Effector memory CD4-positive, alpha-beta T cell (primary cell): ENCODE data around the gene PTAFR.

Experiments
- DNase-seq, 3 donors: peaks; one replicate each; pipeline ENCODE4 v3.0.0-alpha.2; 2020
- H3K27ac ChIP-seq: 2 replicates; pipeline ENCODE4 v1.7.0; 2013; ENCODE audit warnings: mild to moderate bottlenecking, low read length, moderate library complexity; ENCODE audit not compliant: insufficient read depth, poor library complexity, severe bottlenecking
- H3K27me3 ChIP-seq: replicated peaks from 2 replicates; pipeline ENCODE4 v1.7.0; 2013; ENCODE audit warnings: mild to moderate bottlenecking, low read length; ENCODE audit not compliant: insufficient read depth, control insufficient read depth, poor library complexity, severe bottlenecking
- H3K36me3 ChIP-seq: 2 replicates; pipeline ENCODE4 v1.7.0; 2013; ENCODE audit warnings: mild to moderate bottlenecking, low read length, moderate library complexity; ENCODE audit not compliant: control insufficient read depth, insufficient read depth
- H3K4me1 ChIP-seq: 2 replicates; pipeline ENCODE4 v1.7.0; 2013; ENCODE audit warnings: low read length, mild to moderate bottlenecking; ENCODE audit not compliant: control insufficient read depth, insufficient read depth, poor library complexity, severe bottlenecking
- H3K4me3 ChIP-seq: 2 replicates; pipeline ENCODE4 v1.7.0; 2013; ENCODE audit warnings: low read length, low read depth, mild to moderate bottlenecking; ENCODE audit not compliant: insufficient read depth, poor library complexity, severe bottlenecking
- H3K9me3 ChIP-seq: 2 replicates; pipeline ENCODE4 v1.7.0; 2013; ENCODE audit warnings: mild to moderate bottlenecking, low read length, moderate library complexity; ENCODE audit not compliant: control insufficient read depth

The PTAFR gene

GRCh38 chr1:28196330-28196729 lies 19.8 kb upstream of the PTAFR start:
- Histone ChIP-seq H3K27me3 (no peaks in the 10 kb centered on the region), H3K36me3 (peaks cover 14% of the 10 kb centered on the region), H3K4me3 (no peak overlapping the region), H3K9me3 (no peaks in the 10 kb centered on the region), H3K4me1 (peaks cover 21% of the 10 kb centered on the region), H3K27ac (no peak overlapping the region)
- no peak for DNase-seq

- no peaks in the 10 kb centered on the region for H3K9me3 ChIP-seq
Measured at GRCh38 chr1:28195780-28196179, 19.3 kb upstream of the PTAFR start.

GRCh38 chr1:28194326-28195035 lies 18.0 kb upstream of the PTAFR start:
- H3K27ac ChIP-seq = no peak overlapping the region
- H3K9me3 ChIP-seq = no peaks in the 10 kb centered on the region
- H3K4me1 ChIP-seq = peaks cover 13% of the 10 kb centered on the region
- no peak overlapping the region for H3K4me3 ChIP-seq
- H3K36me3 ChIP-seq = no peaks in the 10 kb centered on the region
- DNase-seq = no peak
- H3K27me3 ChIP-seq = no peaks in the 10 kb centered on the region

More at GRCh38 chr1:28195780-28196179, 19.3 kb upstream of the PTAFR start:
- Histone ChIP-seq H3K36me3 (peaks cover 9% of the 10 kb centered on the region), H3K27me3 (no peaks in the 10 kb centered on the region), H3K4me3 (no peak overlapping the region), H3K4me1 (peaks cover 21% of the 10 kb centered on the region), H3K27ac (no peak overlapping the region)
- DNase-seq = no peak

DNA sequence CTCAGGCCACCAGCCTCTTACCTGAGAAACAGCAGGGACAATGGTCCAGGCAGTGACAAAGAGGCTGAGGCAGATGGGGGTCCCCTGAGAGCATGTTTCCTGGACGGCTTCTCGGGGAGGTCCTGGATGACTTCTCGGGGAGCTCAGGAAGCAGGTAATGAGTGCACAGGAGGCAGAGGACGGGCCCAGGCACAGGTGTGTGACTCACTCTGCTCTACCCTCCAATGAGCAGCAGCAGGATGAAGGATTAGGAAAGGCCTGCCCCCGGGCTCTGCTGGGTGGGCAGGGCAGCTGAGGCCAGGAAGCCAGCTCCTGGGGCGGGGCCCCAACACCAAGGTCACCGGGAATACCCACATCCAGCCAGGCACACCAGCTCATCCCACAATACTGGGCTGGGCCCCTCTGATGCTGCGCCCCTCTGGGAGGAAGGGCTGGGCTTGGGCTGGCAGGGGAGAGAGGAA lies 17.2 kb upstream of the PTAFR start:
- H3K4me1 ChIP-seq = peaks cover 9% of the 10 kb centered on the region
- no peak overlapping the region for H3K27ac ChIP-seq
- H3K36me3 ChIP-seq = no peaks in the 10 kb centered on the region
- H3K27me3 ChIP-seq = no peaks in the 10 kb centered on the region
- no peaks in the 10 kb centered on the region for H3K9me3 ChIP-seq
- H3K4me3 ChIP-seq = no peak overlapping the region
- no peak for DNase-seq

DNA sequence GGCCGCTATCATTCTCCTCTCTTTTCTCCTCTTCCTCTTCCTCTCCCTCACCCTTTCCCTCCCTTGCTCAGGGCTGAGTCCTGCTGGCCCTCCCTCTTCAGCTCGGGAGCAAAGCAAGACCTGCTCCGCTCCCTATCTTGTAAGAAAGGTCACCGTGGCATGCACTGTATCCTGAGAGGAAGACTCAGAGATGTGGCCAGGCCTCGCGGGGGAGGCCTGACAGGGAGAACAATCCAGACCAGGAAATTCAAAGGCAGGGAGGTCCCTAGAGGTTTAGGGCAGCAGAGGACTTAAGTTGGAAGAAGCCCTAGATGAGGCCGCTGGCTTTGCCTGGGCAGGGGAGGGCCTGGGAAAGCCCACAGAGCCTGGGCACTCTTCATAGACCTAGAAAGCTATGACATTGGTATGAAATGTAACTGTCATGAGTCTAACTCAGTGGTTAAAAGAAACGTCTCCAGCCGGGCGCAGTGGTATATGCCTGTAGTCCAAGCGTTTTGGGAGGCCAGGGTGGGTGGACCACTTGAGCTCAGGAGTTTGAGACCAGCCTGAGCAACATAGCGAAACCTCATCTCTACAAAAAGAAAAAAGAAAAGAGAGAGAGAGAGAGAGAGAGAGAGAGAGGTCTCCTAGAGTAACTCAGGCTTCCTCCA lies 14.6 kb upstream of the PTAFR start:
- no peak for DNase-seq
- H3K9me3 ChIP-seq = no peaks in the 10 kb centered on the region
- no peaks in the 10 kb centered on the region for H3K27me3 ChIP-seq
- H3K36me3 ChIP-seq = no peaks in the 10 kb centered on the region
- H3K4me3 ChIP-seq = no peak overlapping the region
- no peaks in the 10 kb centered on the region for H3K4me1 ChIP-seq
- H3K27ac ChIP-seq = no peak overlapping the region

GRCh38 chr1:28190337-28190979 lies 14.0 kb upstream of the PTAFR start:
- H3K4me1 ChIP-seq = no peaks in the 10 kb centered on the region
- H3K4me3 ChIP-seq = no peak overlapping the region
- no peak for DNase-seq
- no peaks in the 10 kb centered on the region for H3K36me3 ChIP-seq
- no peaks in the 10 kb centered on the region for H3K27me3 ChIP-seq
- no peaks in the 10 kb centered on the region for H3K9me3 ChIP-seq
- no peak overlapping the region for H3K27ac ChIP-seq

- Histone ChIP-seq H3K36me3 (no peaks in the 10 kb centered on the region), H3K27ac (no peak overlapping the region), H3K4me3 (no peak overlapping the region), H3K9me3 (no peaks in the 10 kb centered on the region), H3K4me1 (no peaks in the 10 kb centered on the region), H3K27me3 (no peaks in the 10 kb centered on the region)
- no peak for DNase-seq
Measured at GRCh38 chr1:28185071-28185470, 8.6 kb upstream of the PTAFR start.

- Histone ChIP-seq H3K9me3 (no peaks in the 10 kb centered on the region), H3K27me3 (no peaks in the 10 kb centered on the region), H3K27ac (no peak overlapping the region), H3K4me1 (no peaks in the 10 kb centered on the region), H3K36me3 (no peaks in the 10 kb centered on the region), H3K4me3 (no peak overlapping the region)
- no peak for DNase-seq
Measured at GRCh38 chr1:28180306-28181305, 4.1 kb upstream of the PTAFR start.

DNA sequence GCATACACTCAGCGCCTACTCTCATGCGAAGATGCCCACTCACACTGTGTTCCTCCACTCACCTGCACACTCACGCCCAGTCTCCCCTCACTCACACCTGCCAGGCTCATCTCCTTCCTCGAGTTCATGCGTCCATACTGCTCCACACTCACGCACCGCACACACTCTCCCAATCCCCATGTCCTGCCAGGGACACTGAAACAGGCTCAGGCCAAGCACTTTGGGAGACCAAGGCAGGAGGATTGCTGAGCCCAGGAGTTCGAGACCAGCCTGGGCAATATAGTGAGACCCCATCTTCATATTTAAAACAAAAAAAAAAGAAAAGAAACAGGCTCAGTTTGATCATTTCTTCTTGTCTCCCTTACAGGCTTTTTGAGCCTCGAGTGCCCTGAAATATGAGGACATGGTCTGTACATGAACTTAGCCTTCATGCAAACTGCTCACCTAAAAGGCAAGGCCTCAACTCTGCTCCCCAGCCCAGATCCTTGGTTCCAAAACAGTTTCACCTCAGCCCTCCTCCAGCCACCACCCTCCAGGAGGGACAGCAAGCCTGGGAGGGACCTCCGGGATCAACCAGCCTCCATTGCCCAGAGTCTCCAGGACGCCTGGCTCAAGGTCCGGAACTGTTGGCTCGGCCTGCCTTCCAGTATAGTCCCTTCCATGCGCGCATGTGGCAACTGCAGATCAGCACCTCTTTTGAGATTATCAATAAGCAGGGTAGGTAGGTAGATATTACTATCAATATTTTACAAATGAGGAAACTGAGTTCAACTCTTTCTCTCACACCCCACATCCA lies 2.4 kb upstream of the PTAFR start:
- Histone ChIP-seq H3K27ac (no peak overlapping the region), H3K36me3 (no peaks in the 10 kb centered on the region), H3K4me3 (no peak overlapping the region), H3K27me3 (no peaks in the 10 kb centered on the region), H3K4me1 (no peaks in the 10 kb centered on the region), H3K9me3 (no peaks in the 10 kb centered on the region)
- DNase-seq = no peak
